Stimulated activated CD8-positive, alpha-beta memory T cell treated with anti-CD3 and anti-CD28 coated beads, Interleukin-7, amount 100 ng/mL, for 1 hour (primary cell): ENCODE measurements around the gene PBX3.

Experiments
- DNase-seq, 2 donors: peaks; one replicate each; pipeline ENCODE4 v3.0.0-alpha.2; 2020; ENCODE audit warnings: low read depth in 2 of 2

PBX3 gene

GRCh38 chr9:125949703-125950460 lies 202.7 kb downstream of the PBX3 start:
- DNase-seq: no peak

- no peak for DNase-seq
Observed at GRCh38 chr9:125950880-125951471, 203.8 kb downstream of the PBX3 start.

- no peak for DNase-seq
Observed at GRCh38 chr9:125953314-125954019, 206.3 kb downstream of the PBX3 start.

- no peak for DNase-seq
Observed at GRCh38 chr9:125956102-125956501, 208.9 kb downstream of the PBX3 start.

- no peak for DNase-seq
Observed at GRCh38 chr9:125959315-125959714, 212.1 kb downstream of the PBX3 start.

- DNase-seq: no peak
Observed at GRCh38 chr9:125959951-125960619, 212.9 kb downstream of the PBX3 start.

- DNase-seq: no peak
Observed at GRCh38 chr9:125960626-125961025, 213.5 kb downstream of the PBX3 start.

- no peak for DNase-seq
Observed at GRCh38 chr9:125961072-125961471, 213.9 kb downstream of the PBX3 start.

- DNase-seq: no peak
Observed at GRCh38 chr9:125963932-125964331, 216.8 kb downstream of the PBX3 start.

- no peak for DNase-seq
Observed at GRCh38 chr9:125964702-125965225, 217.6 kb downstream of the PBX3 start.

GRCh38 chr9:125965477-125965876 lies 218.3 kb downstream of the PBX3 start:
- no peak for DNase-seq

GRCh38 chr9:125966466-125966865 lies 219.3 kb downstream of the PBX3 start:
- DNase-seq: no peak

- no peak for DNase-seq
Observed at GRCh38 chr9:125966959-125967711, 220.0 kb downstream of the PBX3 start.

GRCh38 chr9:125968714-125969374 lies 221.7 kb downstream of the PBX3 start:
- DNase-seq: no peak

GRCh38 chr9:125969462-125969861 lies 222.3 kb downstream of the PBX3 start:
- no peak for DNase-seq

- no peak for DNase-seq
Observed at GRCh38 chr9:125969868-125970267, 222.7 kb downstream of the PBX3 start.

GRCh38 chr9:125970340-125970739 lies 223.2 kb downstream of the PBX3 start:
- DNase-seq: no peak

- no peak for DNase-seq
Observed at GRCh38 chr9:125971050-125971449, 223.9 kb downstream of the PBX3 start.

GRCh38 chr9:125972012-125972729 lies 225.0 kb downstream of the PBX3 start:
- no peak for DNase-seq

- DNase-seq: no peak
Observed at GRCh38 chr9:125973547-125973946, 226.4 kb downstream of the PBX3 start.
